H1 (cell line): Measurements from ENCODE around the gene CKM. TPM values are rescaled to one million over a fixed set of nuclear protein-coding genes. Genes with fewer than 3 reads are reported as not detected.
A peak's percentile ranks its signal among the peaks of the same experiment; 100 is the strongest.
"Not testable (repeated sequence)": the region's sequence is repeated elsewhere in the genome, so short reads cannot be mapped to it uniquely, and the experiment has no call there.

Experiments used
- CTCF ChIA-PET: fragments of 300-600 bp; sonication (Branson Sonifier 250); formaldehyde crosslinking; loops from one replicate; lab custom pipeline; 2021; ENCODE audit not compliant: partially characterized antibody; lab: Charles Lee
- POLR2A ChIA-PET: fragments of 300-600 bp; sonication (Branson Sonifier 250); formaldehyde crosslinking; loops from one replicate; lab custom pipeline; 2021; ENCODE audit warnings: inconsistent platforms; ENCODE audit not compliant: partially characterized antibody; lab: Charles Lee
- DNase-seq, 2 experiments: peaks; one replicate each; pipeline versions ENCODE4 v3.0.0 to v3.0.0-alpha.2; 2010 to 2022; ENCODE audit warnings: low spot score in 2 of 2, low read depth in 1 of 2, mixed read lengths in 1 of 2
- FAIRE-seq: peaks from 2 replicates; lab custom pipeline; 2011; peaks lifted over from hg19 to GRCh38; lab: Jason Lieb, UNC
- H2AFZ ChIP-seq: 2 replicates; pipeline ENCODE4 v1.8.1; 2012; ENCODE audit warnings: low read length, inconsistent platforms
- H2AK5ac ChIP-seq: 2 replicates; pipeline ENCODE4 v1.6.1; 2013; ENCODE audit warnings: low read depth, low read length
- H2BK120ac ChIP-seq: replicated peaks from 2 replicates; pipeline ENCODE3; 2013; ENCODE audit warnings: low read depth, low read length, inconsistent platforms
- H2BK12ac ChIP-seq: 2 replicates; pipeline ENCODE4 v1.6.1; 2013; ENCODE audit warnings: low read depth, low read length
- H2BK15ac ChIP-seq: 2 replicates; pipeline ENCODE4 v1.6.1; 2013; ENCODE audit warnings: low read length
- H2BK20ac ChIP-seq: 2 replicates; pipeline ENCODE4 v1.6.1; 2013; ENCODE audit warnings: low read length
- H2BK5ac ChIP-seq: 2 replicates; pipeline ENCODE4 v1.6.1; 2013; ENCODE audit warnings: low read depth, low read length
- H3K14ac ChIP-seq: 2 replicates; pipeline ENCODE4 v1.6.1; 2013; ENCODE audit warnings: inconsistent platforms; ENCODE audit not compliant: insufficient read length
- H3K18ac ChIP-seq: 2 replicates; pipeline ENCODE4 v1.6.1; 2013; ENCODE audit warnings: low read length; ENCODE audit errors: extremely low read depth
- H3K23ac ChIP-seq: 2 replicates; pipeline ENCODE4 v1.6.1; 2013; ENCODE audit warnings: inconsistent platforms; ENCODE audit not compliant: insufficient read length
- H3K23me2 ChIP-seq: 2 replicates; pipeline ENCODE4 v1.6.1; 2013; ENCODE audit warnings: low read depth, low read length
- H3K27ac ChIP-seq: 2 replicates; pipeline ENCODE4 v1.6.1; 2011; ENCODE audit warnings: low read depth, low read length, inconsistent platforms
- H3K27me3 ChIP-seq, 4 experiments: replicated peaks in 1 of 4; 1 replicate in 1 of 4; 2 replicates in 3 of 4; pipeline versions ENCODE4 v1.6.1 to v1.8.1; 2011 to 2013; ENCODE audit warnings: low read length in 3 of 4, mild to moderate bottlenecking in 3 of 4, inconsistent platforms in 2 of 4, mixed read lengths in 2 of 4, moderate library complexity in 1 of 4; ENCODE audit not compliant: control insufficient read depth in 3 of 4, insufficient read depth in 3 of 4; ENCODE audit errors: extremely low read depth in 1 of 4
- H3K36me3 ChIP-seq, 4 experiments: 2 replicates each; pipeline versions ENCODE4 v1.6.1 to v1.8.1; 2011 to 2013; ENCODE audit warnings: mild to moderate bottlenecking in 4 of 4, low read length in 3 of 4, moderate library complexity in 2 of 4, control low read depth in 1 of 4, inconsistent platforms in 1 of 4; ENCODE audit not compliant: insufficient read depth in 4 of 4, control insufficient read depth in 2 of 4
- H3K4ac ChIP-seq: replicated peaks from 2 replicates; pipeline ENCODE3; 2013; ENCODE audit warnings: low read length, low read depth, mixed read lengths, inconsistent platforms; ENCODE audit not compliant: insufficient read length
- H3K4me1 ChIP-seq, 4 experiments: replicated peaks in 1 of 4; 1 replicate in 1 of 4; 2 replicates in 3 of 4; pipeline versions ENCODE4 v1.6.1 to v1.8.1; 2011 to 2013; ENCODE audit warnings: low read length in 3 of 4, inconsistent platforms in 2 of 4, mixed read lengths in 1 of 4; ENCODE audit not compliant: insufficient read depth in 4 of 4, control insufficient read depth in 3 of 4
- H3K4me2 ChIP-seq, 2 experiments: 2 replicates each; pipeline versions ENCODE4 v1.6.1 to v1.8.1; 2011 to 2013; ENCODE audit warnings: low read depth in 2 of 2, low read length in 2 of 2, control low read depth in 1 of 2, inconsistent platforms in 1 of 2, mild to moderate bottlenecking in 1 of 2; ENCODE audit not compliant: insufficient read depth in 1 of 2
- H3K4me3 ChIP-seq, 4 experiments: fragments of 200-600, 300-600 bp in 1 of 4; sonication (generic), shearing (Covaris generic), sonication (Bioruptor Twin) in 1 of 4; 2 replicates each; pipeline versions ENCODE4 v1.5.1 to v1.8.1; 2011 to 2016; ENCODE audit warnings: low read length in 4 of 4, low read depth in 3 of 4, control low read depth in 2 of 4, inconsistent platforms in 2 of 4, mild to moderate bottlenecking in 2 of 4, mixed read lengths in 1 of 4, moderate library complexity in 1 of 4; ENCODE audit not compliant: insufficient read depth in 2 of 4; ENCODE audit errors: extremely low read depth in 1 of 4
- H3K56ac ChIP-seq: replicated peaks from 2 replicates; pipeline ENCODE3; 2013; ENCODE audit warnings: low read depth, mild to moderate bottlenecking, mixed read lengths, low read length, inconsistent platforms; ENCODE audit not compliant: insufficient read length
- H3K79me1 ChIP-seq: 2 replicates; pipeline ENCODE4 v1.6.1; 2013; ENCODE audit warnings: low read depth, low read length, control low read depth
- H3K79me2 ChIP-seq, 2 experiments: 2 replicates each; pipeline versions ENCODE4 v1.6.1 to v1.8.1; 2012 to 2013; ENCODE audit warnings: low read length in 2 of 2, mild to moderate bottlenecking in 2 of 2, inconsistent platforms in 1 of 2; ENCODE audit not compliant: insufficient read depth in 2 of 2, control insufficient read depth in 1 of 2
- H3K9ac ChIP-seq, 4 experiments: replicated peaks in 1 of 4; 1 replicate in 1 of 4; 2 replicates in 3 of 4; pipeline versions ENCODE4 v1.6.1 to v1.8.1; 2011 to 2013; ENCODE audit warnings: low read depth in 3 of 4, low read length in 3 of 4, control low read depth in 2 of 4, mild to moderate bottlenecking in 2 of 4, moderate library complexity in 2 of 4, inconsistent platforms in 1 of 4; ENCODE audit errors: extremely low read depth in 1 of 4
- H3K9me3 ChIP-seq, 2 experiments: 2 replicates each; pipeline versions ENCODE4 v1.6.1 to v1.8.1; 2012 to 2013; ENCODE audit warnings: mild to moderate bottlenecking in 2 of 2, moderate library complexity in 2 of 2, control low read depth in 1 of 2, inconsistent platforms in 1 of 2, low read depth in 1 of 2, low read length in 1 of 2, mixed read lengths in 1 of 2; ENCODE audit not compliant: insufficient read depth in 2 of 2
- H4K20me1 ChIP-seq, 2 experiments: replicated peaks in 1 of 2; 2 replicates each; pipeline versions ENCODE3 to v1.8.1; 2011 to 2013; ENCODE audit warnings: inconsistent platforms in 2 of 2, low read length in 2 of 2, mild to moderate bottlenecking in 1 of 2; ENCODE audit not compliant: insufficient read depth in 2 of 2, control insufficient read depth in 1 of 2
- H4K5ac ChIP-seq: 2 replicates; pipeline ENCODE4 v1.6.1; 2013; ENCODE audit warnings: low read length, low read depth, mixed read lengths, inconsistent platforms; ENCODE audit not compliant: insufficient read length
- H4K8ac ChIP-seq: 2 replicates; pipeline ENCODE4 v1.8.0; 2013; ENCODE audit warnings: mild to moderate bottlenecking, moderate library complexity, low read length, inconsistent platforms; ENCODE audit not compliant: insufficient read depth; ENCODE audit errors: extremely low read depth
- H4K91ac ChIP-seq: replicated peaks from 2 replicates; pipeline ENCODE3; 2013; ENCODE audit warnings: low read length, mixed read lengths, inconsistent platforms; ENCODE audit not compliant: insufficient read length
- WGBS, 2 experiments: shearing (Covaris generic) in 1 of 2; methylation state at CpG; one replicate each; pipeline versions ENCODE4 v1.1.6 to v1.1.7; 2013 to 2015; ENCODE audit warnings: low lambda C conversion rate in 2 of 2, mixed read lengths in 2 of 2, inconsistent platforms in 1 of 2, low coverage in 1 of 2, missing lambda C conversion rate in 1 of 2; ENCODE audit not compliant: insufficient replicate concordance in 2 of 2, insufficient coverage in 1 of 2, insufficient read length in 1 of 2; ENCODE audit errors: extremely low coverage in 1 of 2, missing lambda C conversion rate in 1 of 2; 5-methylcytosine and 5-hydroxymethylcytosine counted together
- polyA plus RNA-seq, 7 experiments: library from polyadenylated mRNA; depleted of rRNA in 3 of 7; stranded (reverse) in 5 of 7; unstranded in 2 of 7; fragments of >200 nt in 5 of 7; fragments of 200-250 nt in 2 of 7; gene quantifications; 1 replicate in 5 of 7; 2 replicates in 1 of 7; 4 replicates in 1 of 7; pipeline versions ENCODE4 v1.2.1 to v1.2.3, GENCODE V29; 2011 to 2013; ENCODE audit warnings: missing spikeins in 2 of 7, mixed read lengths in 2 of 7
- total RNA-seq: library from RNA; stranded (reverse); fragmentation: NEBNext Ultra II Directional; extraction: Animal tissue kit (Norgen Biotek cat#: 25700); gene quantifications from 2 replicates; pipeline ENCODE4 v1.2.1, GENCODE V29; 2021
- TF ChIP-seq, protein P1 (sequence below), 3 experiments: IDR thresholded peaks; 1 replicate in 2 of 3; 2 replicates in 1 of 3; pipeline versions ENCODE4 v1.5.1 to v1.6.1; 2011; ENCODE audit warnings: low read length in 3 of 3, mild to moderate bottlenecking in 3 of 3, inconsistent platforms in 2 of 3, low read depth in 1 of 3, moderate library complexity in 1 of 3; ENCODE audit not compliant: insufficient read depth in 1 of 3; ENCODE audit errors: control extremely low read depth in 1 of 3

CKM gene
- total and polyA plus RNA-seq, 2 of the 8 experiments (the other 6 are each of a cell fraction or from before 2014, with no cell fraction given): 0.08 TPM; not detected in 1

GRCh38 chr19:45269939-45270338 is 52.7 kb downstream of the CKM start:
- 82% methylated on average over 13 of the region's 13 CpGs; no CpG with 5 or more reads in 1 of the 2 experiments for WGBS, 2 experiments
- H2BK12ac ChIP-seq, H3K4me3 ChIP-seq, H3K4me2 ChIP-seq, H4K5ac ChIP-seq, H4K91ac ChIP-seq, H3K18ac ChIP-seq, H2BK15ac ChIP-seq, H3K9me3 ChIP-seq, H2BK5ac ChIP-seq, H3K4me1 ChIP-seq, DNase-seq, H3K56ac ChIP-seq, H2BK20ac ChIP-seq, H3K79me2 ChIP-seq, H3K14ac ChIP-seq, H3K4ac ChIP-seq, H3K79me1 ChIP-seq: not testable (repeated sequence)
- TF ChIP-seq, protein P1, sequence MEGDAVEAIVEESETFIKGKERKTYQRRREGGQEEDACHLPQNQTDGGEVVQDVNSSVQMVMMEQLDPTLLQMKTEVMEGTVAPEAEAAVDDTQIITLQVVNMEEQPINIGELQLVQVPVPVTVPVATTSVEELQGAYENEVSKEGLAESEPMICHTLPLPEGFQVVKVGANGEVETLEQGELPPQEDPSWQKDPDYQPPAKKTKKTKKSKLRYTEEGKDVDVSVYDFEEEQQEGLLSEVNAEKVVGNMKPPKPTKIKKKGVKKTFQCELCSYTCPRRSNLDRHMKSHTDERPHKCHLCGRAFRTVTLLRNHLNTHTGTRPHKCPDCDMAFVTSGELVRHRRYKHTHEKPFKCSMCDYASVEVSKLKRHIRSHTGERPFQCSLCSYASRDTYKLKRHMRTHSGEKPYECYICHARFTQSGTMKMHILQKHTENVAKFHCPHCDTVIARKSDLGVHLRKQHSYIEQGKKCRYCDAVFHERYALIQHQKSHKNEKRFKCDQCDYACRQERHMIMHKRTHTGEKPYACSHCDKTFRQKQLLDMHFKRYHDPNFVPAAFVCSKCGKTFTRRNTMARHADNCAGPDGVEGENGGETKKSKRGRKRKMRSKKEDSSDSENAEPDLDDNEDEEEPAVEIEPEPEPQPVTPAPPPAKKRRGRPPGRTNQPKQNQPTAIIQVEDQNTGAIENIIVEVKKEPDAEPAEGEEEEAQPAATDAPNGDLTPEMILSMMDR (IDR thresholded peaks at IDR 0.05; ENCODE audit: control extremely low read depth in 1 of 3, insufficient read depth in 1 of 3, low read depth in 1 of 3, low read length in 3 of 3): peak in 2 of 3 experiments; percentile 7 to 13; a peak in 2 of 4 replicates
- TF ChIP-seq, all 59 proteins: peak for 1; not testable (repeated sequence) for 58
- H4K20me1 ChIP-seq, H3K23me2 ChIP-seq, H2AK5ac ChIP-seq, H3K27me3 ChIP-seq, H2AFZ ChIP-seq, H4K8ac ChIP-seq, H3K27ac ChIP-seq, FAIRE-seq, H3K9ac ChIP-seq, H2BK120ac ChIP-seq, H3K23ac ChIP-seq: not testable (repeated sequence)
- peaks cover 5 to 10% (median 7%) of the 10 kb centered on the region in 4 experiments; a peak in 4 of 8 replicates for H3K36me3 ChIP-seq
- CTCF ChIA-PET: interaction anchor here (0.7 to 1.7 kb wide), 7 partner anchors 11 to 69 kb away, joined by 3 to 4 read pairs (median 3); no protein-coding TSS in a partner anchor
- POLR2A ChIA-PET: interaction anchor here (0.9 kb wide), 1 partner anchor 63 kb away, joined by 3 read pairs; no protein-coding TSS in a partner anchor
